K562 (cell line): ENCODE results near the gene FOXO4. TPM values are rescaled to one million over a fixed set of nuclear protein-coding genes. Genes with fewer than 3 reads are reported as not detected.

Experiments
- ARID1B ChIP-seq: fragments of 450-650 bp; IDR thresholded peaks from 2 replicates; pipeline ENCODE4 v1.6.1; 2016; ENCODE audit warnings: antibody characterized with exemption, mild to moderate bottlenecking, inconsistent platforms
- BMI1 ChIP-seq: fragments of 150-350 bp; IDR thresholded peaks from 2 replicates; pipeline ENCODE4 v1.6.1; 2014; ENCODE audit warnings: low read length
- CREM ChIP-seq: IDR thresholded peaks from 2 replicates; pipeline ENCODE4 v1.6.1; 2014; ENCODE audit warnings: antibody characterized with exemption, low read depth
- GABPB2 ChIP-seq: fragments of 250-450 bp; sonication (Bioruptor Pico); conservative IDR thresholded peaks from 2 replicates; pipeline ENCODE4 v1.5.1; 2021; ENCODE audit warnings: mild to moderate bottlenecking
- HIVEP1 ChIP-seq: fragments of 250-450 bp; sonication (Bioruptor Pico); IDR thresholded peaks from 2 replicates; pipeline ENCODE4 v1.4.0; 2020; ENCODE audit warnings: mild to moderate bottlenecking
- KDM1A ChIP-seq, 2 experiments: fragments of 450-650 bp; IDR thresholded peaks; 2 replicates each; pipeline ENCODE4 v1.6.1; 2016; ENCODE audit warnings: mild to moderate bottlenecking in 2 of 2
- MYBL2 ChIP-seq, 2 experiments: fragments of 450-650 bp in 1 of 2; sonication (generic) in 1 of 2; formaldehyde crosslinking in 1 of 2; IDR thresholded peaks; 2 replicates each; pipeline versions ENCODE4 v1.6.1 to v1.8.1; 2017 to 2022; ENCODE audit warnings: borderline replicate concordance in 1 of 2, inconsistent platforms in 1 of 2, low read depth in 1 of 2, mild to moderate bottlenecking in 1 of 2, missing genetic modification reagents in 1 of 2, moderate library complexity in 1 of 2
- SP1 ChIP-seq: sonication (generic); formaldehyde crosslinking; IDR thresholded peaks from 2 replicates; pipeline ENCODE4 v1.8.1; 2022; ENCODE audit warnings: mild to moderate bottlenecking, missing genetic modification reagents
- ZNF133 ChIP-seq: fragments of 250-450 bp; sonication (Bioruptor Pico); IDR thresholded peaks from 2 replicates; pipeline ENCODE4 v1.4.0; 2020; ENCODE audit warnings: mild to moderate bottlenecking
- ZNF561 ChIP-seq: fragments of 450-650 bp; formaldehyde crosslinking; conservative IDR thresholded peaks from 2 replicates; pipeline ENCODE4 v1.4.0; 2020; ENCODE audit warnings: mild to moderate bottlenecking, moderate library complexity
- ZNF77 ChIP-seq: fragments of 250-450 bp; sonication (Bioruptor Pico); IDR thresholded peaks from 2 replicates; pipeline ENCODE4 v1.5.0; 2020
- polyA plus RNA-seq, 8 experiments: library from polyadenylated mRNA; depleted of rRNA in 4 of 8; stranded (reverse) in 5 of 8; unstranded in 3 of 8; fragments of >200 nt; fragmentation: Nextera tagmentation in 2 of 8; fragmentation: Illumina TruSeq in 1 of 8; extraction: Ambion mirVana in 2 of 8; extraction: Trizol in 1 of 8; gene quantifications; 2 replicates each; pipeline versions ENCODE4 v1.2.1 to v1.2.3, GENCODE V29; 2011 to 2014; ENCODE audit warnings: inconsistent platforms in 1 of 8, missing spikeins in 1 of 8
- total RNA-seq, 7 experiments: library from RNA; depleted of rRNA in 6 of 7; stranded (reverse); fragments of >200 nt in 6 of 7; fragmentation: Illumina TruSeq in 2 of 7; extraction: Trizol in 2 of 7; gene quantifications; 2 replicates each; pipeline versions ENCODE4 v1.2.1 to v1.2.3, GENCODE V29; 2011 to 2021; ENCODE audit warnings: low replicate concordance in 1 of 7
- TF ChIP-seq, protein P1 (sequence below): fragments of 450-650 bp; IDR thresholded peaks from 2 replicates; pipeline ENCODE4 v1.6.1; 2016; ENCODE audit warnings: mild to moderate bottlenecking, moderate library complexity
- TF ChIP-seq, protein P2 (sequence below), 2 experiments: fragments of 450-650 bp; IDR thresholded peaks; 2 replicates each; pipeline ENCODE4 v1.6.1; 2016
- TF ChIP-seq, protein P3 (sequence below): fragments of 250-450 bp; sonication (Bioruptor Pico); IDR thresholded peaks from 2 replicates; pipeline ENCODE4 v1.5.1; 2021; ENCODE audit warnings: mild to moderate bottlenecking

The FOXO4 gene
- total and polyA plus RNA-seq, 9 of the 15 experiments (the other 6 are each of a cell fraction or from before 2014, with no cell fraction given): 0.13 to 26.6 (median 8.5) TPM

DNA sequence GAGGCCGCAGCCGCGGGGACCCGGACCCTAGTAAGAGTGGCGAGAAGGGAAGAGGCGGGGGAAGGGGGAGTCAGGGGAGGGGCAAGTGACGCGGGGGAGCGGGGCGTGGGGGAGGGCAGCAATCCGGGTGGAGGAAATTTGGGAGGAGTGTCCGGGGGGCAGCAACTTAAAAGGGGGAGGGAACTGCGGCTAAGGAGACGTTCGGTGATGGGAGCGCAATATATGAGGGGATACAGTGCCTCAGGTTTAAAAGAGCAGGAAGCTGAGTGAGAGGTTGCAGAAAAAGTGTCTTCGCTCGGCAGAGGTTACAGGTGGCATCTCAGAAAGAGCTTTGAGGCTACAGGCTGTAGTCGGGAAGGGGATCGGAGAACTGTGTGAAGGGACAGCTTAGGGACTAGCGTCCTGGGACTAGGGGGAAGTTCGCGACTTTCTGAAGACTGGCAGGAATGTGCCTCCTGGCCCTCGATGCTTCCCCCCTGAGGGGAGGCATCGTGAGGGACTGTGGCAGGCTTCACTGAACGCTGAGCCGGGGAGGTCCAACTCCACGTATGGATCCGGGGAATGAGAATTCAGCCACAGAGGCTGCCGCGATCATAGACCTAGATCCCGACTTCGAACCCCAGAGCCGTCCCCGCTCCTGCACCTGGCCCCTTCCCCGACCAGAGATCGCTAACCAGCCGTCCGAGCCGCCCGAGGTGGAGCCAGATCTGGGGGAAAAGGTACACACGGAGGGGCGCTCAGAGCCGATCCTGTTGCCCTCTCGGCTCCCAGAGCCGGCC lies 519 bp downstream of the FOXO4 start (continued):
- TF ChIP-seq, protein P1, sequence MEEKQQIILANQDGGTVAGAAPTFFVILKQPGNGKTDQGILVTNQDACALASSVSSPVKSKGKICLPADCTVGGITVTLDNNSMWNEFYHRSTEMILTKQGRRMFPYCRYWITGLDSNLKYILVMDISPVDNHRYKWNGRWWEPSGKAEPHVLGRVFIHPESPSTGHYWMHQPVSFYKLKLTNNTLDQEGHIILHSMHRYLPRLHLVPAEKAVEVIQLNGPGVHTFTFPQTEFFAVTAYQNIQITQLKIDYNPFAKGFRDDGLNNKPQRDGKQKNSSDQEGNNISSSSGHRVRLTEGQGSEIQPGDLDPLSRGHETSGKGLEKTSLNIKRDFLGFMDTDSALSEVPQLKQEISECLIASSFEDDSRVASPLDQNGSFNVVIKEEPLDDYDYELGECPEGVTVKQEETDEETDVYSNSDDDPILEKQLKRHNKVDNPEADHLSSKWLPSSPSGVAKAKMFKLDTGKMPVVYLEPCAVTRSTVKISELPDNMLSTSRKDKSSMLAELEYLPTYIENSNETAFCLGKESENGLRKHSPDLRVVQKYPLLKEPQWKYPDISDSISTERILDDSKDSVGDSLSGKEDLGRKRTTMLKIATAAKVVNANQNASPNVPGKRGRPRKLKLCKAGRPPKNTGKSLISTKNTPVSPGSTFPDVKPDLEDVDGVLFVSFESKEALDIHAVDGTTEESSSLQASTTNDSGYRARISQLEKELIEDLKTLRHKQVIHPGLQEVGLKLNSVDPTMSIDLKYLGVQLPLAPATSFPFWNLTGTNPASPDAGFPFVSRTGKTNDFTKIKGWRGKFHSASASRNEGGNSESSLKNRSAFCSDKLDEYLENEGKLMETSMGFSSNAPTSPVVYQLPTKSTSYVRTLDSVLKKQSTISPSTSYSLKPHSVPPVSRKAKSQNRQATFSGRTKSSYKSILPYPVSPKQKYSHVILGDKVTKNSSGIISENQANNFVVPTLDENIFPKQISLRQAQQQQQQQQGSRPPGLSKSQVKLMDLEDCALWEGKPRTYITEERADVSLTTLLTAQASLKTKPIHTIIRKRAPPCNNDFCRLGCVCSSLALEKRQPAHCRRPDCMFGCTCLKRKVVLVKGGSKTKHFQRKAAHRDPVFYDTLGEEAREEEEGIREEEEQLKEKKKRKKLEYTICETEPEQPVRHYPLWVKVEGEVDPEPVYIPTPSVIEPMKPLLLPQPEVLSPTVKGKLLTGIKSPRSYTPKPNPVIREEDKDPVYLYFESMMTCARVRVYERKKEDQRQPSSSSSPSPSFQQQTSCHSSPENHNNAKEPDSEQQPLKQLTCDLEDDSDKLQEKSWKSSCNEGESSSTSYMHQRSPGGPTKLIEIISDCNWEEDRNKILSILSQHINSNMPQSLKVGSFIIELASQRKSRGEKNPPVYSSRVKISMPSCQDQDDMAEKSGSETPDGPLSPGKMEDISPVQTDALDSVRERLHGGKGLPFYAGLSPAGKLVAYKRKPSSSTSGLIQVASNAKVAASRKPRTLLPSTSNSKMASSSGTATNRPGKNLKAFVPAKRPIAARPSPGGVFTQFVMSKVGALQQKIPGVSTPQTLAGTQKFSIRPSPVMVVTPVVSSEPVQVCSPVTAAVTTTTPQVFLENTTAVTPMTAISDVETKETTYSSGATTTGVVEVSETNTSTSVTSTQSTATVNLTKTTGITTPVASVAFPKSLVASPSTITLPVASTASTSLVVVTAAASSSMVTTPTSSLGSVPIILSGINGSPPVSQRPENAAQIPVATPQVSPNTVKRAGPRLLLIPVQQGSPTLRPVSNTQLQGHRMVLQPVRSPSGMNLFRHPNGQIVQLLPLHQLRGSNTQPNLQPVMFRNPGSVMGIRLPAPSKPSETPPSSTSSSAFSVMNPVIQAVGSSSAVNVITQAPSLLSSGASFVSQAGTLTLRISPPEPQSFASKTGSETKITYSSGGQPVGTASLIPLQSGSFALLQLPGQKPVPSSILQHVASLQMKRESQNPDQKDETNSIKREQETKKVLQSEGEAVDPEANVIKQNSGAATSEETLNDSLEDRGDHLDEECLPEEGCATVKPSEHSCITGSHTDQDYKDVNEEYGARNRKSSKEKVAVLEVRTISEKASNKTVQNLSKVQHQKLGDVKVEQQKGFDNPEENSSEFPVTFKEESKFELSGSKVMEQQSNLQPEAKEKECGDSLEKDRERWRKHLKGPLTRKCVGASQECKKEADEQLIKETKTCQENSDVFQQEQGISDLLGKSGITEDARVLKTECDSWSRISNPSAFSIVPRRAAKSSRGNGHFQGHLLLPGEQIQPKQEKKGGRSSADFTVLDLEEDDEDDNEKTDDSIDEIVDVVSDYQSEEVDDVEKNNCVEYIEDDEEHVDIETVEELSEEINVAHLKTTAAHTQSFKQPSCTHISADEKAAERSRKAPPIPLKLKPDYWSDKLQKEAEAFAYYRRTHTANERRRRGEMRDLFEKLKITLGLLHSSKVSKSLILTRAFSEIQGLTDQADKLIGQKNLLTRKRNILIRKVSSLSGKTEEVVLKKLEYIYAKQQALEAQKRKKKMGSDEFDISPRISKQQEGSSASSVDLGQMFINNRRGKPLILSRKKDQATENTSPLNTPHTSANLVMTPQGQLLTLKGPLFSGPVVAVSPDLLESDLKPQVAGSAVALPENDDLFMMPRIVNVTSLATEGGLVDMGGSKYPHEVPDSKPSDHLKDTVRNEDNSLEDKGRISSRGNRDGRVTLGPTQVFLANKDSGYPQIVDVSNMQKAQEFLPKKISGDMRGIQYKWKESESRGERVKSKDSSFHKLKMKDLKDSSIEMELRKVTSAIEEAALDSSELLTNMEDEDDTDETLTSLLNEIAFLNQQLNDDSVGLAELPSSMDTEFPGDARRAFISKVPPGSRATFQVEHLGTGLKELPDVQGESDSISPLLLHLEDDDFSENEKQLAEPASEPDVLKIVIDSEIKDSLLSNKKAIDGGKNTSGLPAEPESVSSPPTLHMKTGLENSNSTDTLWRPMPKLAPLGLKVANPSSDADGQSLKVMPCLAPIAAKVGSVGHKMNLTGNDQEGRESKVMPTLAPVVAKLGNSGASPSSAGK: peak; percentile 8; the same call in 1 of the 2 replicates
- TF ChIP-seq MYBL2 (IDR thresholded peaks at IDR 0.05; ENCODE audit: low read depth): no peak
- TF ChIP-seq MYBL2 (CRISPR knock-in tag; IDR thresholded peaks at IDR 0.05; ENCODE audit: borderline replicate concordance): no peak
- TF ChIP-seq ZNF561 (CRISPR knock-in tag): no peak
- TF ChIP-seq, protein P2, sequence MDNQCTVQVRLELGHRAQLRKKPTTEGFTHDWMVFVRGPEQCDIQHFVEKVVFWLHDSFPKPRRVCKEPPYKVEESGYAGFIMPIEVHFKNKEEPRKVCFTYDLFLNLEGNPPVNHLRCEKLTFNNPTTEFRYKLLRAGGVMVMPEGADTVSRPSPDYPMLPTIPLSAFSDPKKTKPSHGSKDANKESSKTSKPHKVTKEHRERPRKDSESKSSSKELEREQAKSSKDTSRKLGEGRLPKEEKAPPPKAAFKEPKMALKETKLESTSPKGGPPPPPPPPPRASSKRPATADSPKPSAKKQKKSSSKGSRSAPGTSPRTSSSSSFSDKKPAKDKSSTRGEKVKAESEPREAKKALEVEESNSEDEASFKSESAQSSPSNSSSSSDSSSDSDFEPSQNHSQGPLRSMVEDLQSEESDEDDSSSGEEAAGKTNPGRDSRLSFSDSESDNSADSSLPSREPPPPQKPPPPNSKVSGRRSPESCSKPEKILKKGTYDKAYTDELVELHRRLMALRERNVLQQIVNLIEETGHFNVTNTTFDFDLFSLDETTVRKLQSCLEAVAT (IDR thresholded peaks at IDR 0.05): peak in 1 of 2 experiments; percentile 20; a peak in 1 of 4 replicates
- 0 out of 2 replicates have a peak, but pooled peaks have one; percentile 10 for TF ChIP-seq ARID1B
- no peak for TF ChIP-seq BMI1
- TF ChIP-seq ZNF133 (CRISPR knock-in tag): no peak
- TF ChIP-seq, protein P3, sequence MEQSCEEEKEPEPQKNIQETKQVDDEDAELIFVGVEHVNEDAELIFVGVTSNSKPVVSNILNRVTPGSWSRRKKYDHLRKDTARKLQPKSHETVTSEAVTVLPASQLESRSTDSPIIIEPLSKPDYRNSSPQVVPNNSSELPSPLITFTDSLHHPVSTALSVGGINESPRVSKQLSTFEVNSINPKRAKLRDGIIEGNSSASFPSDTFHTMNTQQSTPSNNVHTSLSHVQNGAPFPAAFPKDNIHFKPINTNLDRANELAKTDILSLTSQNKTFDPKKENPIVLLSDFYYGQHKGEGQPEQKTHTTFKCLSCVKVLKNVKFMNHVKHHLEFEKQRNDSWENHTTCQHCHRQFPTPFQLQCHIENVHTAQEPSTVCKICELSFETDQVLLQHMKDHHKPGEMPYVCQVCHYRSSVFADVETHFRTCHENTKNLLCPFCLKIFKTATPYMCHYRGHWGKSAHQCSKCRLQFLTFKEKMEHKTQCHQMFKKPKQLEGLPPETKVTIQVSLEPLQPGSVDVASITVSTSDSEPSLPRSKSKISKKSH (CRISPR knock-in tag): no peak
- TF ChIP-seq CREM: no peak
- no peak for TF ChIP-seq HIVEP1
- no peak for TF ChIP-seq GABPB2 (CRISPR knock-in tag)
- no peak for TF ChIP-seq ZNF77 (CRISPR knock-in tag)
- 0 out of 4 replicates have a peak, but pooled peaks of 1 of the 2 experiments have one; percentile 34 for TF ChIP-seq KDM1A (IDR thresholded peaks at IDR 0.05)
- no peak for TF ChIP-seq SP1 (CRISPR knock-in tag)
